Fibroblast of the conjunctiva (primary cell): ENCODE data around the gene TFAP2C.
A peak's percentile ranks its signal among the peaks of the same experiment; 100 is the strongest.

ENCODE experiments used
- DNase-seq: peaks from one replicate; pipeline ENCODE4 v3.0.0-alpha.2; 2010; ENCODE audit warnings: low read depth

The TFAP2C gene

GRCh38 chr20:56628873-56629463 lies at the start of gene TFAP2C:
Gene TFAP2C, plus strand, starts transcription at chr20:56629306. Its CDS starts 239 bp downstream, at chr20:56629545.
- peak; percentile 9 for DNase-seq

- no peak for DNase-seq
Measured at GRCh38 chr20:56580226-56580625, 48.9 kb upstream of the TFAP2C start.

- DNase-seq, result no peak
Measured at GRCh38 chr20:56581701-56582100, 47.4 kb upstream of the TFAP2C start.

GRCh38 chr20:56582542-56582941 lies 46.6 kb upstream of the TFAP2C start:
- no peak for DNase-seq

GRCh38 chr20:56584916-56585315 lies 44.2 kb upstream of the TFAP2C start:
- no peak for DNase-seq

- no peak for DNase-seq
Measured at GRCh38 chr20:56587307-56588041, 41.6 kb upstream of the TFAP2C start.

- no peak for DNase-seq
Measured at GRCh38 chr20:56588996-56589395, 40.1 kb upstream of the TFAP2C start.

GRCh38 chr20:56589633-56590032 lies 39.5 kb upstream of the TFAP2C start:
- DNase-seq, result no peak

- no peak for DNase-seq
Measured at GRCh38 chr20:56590888-56591287, 38.2 kb upstream of the TFAP2C start.

GRCh38 chr20:56592211-56592610 lies 36.9 kb upstream of the TFAP2C start:
- no peak for DNase-seq

- DNase-seq, result no peak
Measured at GRCh38 chr20:56592817-56593216, 36.3 kb upstream of the TFAP2C start.

- DNase-seq, result no peak
Measured at GRCh38 chr20:56595746-56596475, 33.2 kb upstream of the TFAP2C start.

- DNase-seq, result no peak
Measured at GRCh38 chr20:56601166-56601565, 27.9 kb upstream of the TFAP2C start.

GRCh38 chr20:56604673-56605072 lies 24.4 kb upstream of the TFAP2C start:
- no peak for DNase-seq

GRCh38 chr20:56605261-56605996 lies 23.7 kb upstream of the TFAP2C start:
- DNase-seq, result no peak

- DNase-seq, result no peak
Measured at GRCh38 chr20:56606174-56606945, 22.7 kb upstream of the TFAP2C start.

GRCh38 chr20:56607061-56607704 lies 21.9 kb upstream of the TFAP2C start:
- no peak for DNase-seq

GRCh38 chr20:56608376-56608775 lies 20.7 kb upstream of the TFAP2C start:
- DNase-seq, result no peak

- DNase-seq, result no peak
Measured at GRCh38 chr20:56609321-56609720, 19.8 kb upstream of the TFAP2C start.

- DNase-seq, result no peak
Measured at GRCh38 chr20:56610098-56610497, 19.0 kb upstream of the TFAP2C start.

- DNase-seq, result no peak
Measured at GRCh38 chr20:56614196-56614595, 14.9 kb upstream of the TFAP2C start.
